HG03439 (cell line): ENCODE data around the gene MSI2.

ENCODE experiments used
- ATAC-seq: cut with Tn5 transposase; IDR thresholded peaks from one replicate; pipeline ENCODE4 v1.9.1; 2021; ENCODE audit warnings: mild to moderate bottlenecking, moderate library complexity; ENCODE audit not compliant: unreplicated experiment

MSI2 gene

DNA sequence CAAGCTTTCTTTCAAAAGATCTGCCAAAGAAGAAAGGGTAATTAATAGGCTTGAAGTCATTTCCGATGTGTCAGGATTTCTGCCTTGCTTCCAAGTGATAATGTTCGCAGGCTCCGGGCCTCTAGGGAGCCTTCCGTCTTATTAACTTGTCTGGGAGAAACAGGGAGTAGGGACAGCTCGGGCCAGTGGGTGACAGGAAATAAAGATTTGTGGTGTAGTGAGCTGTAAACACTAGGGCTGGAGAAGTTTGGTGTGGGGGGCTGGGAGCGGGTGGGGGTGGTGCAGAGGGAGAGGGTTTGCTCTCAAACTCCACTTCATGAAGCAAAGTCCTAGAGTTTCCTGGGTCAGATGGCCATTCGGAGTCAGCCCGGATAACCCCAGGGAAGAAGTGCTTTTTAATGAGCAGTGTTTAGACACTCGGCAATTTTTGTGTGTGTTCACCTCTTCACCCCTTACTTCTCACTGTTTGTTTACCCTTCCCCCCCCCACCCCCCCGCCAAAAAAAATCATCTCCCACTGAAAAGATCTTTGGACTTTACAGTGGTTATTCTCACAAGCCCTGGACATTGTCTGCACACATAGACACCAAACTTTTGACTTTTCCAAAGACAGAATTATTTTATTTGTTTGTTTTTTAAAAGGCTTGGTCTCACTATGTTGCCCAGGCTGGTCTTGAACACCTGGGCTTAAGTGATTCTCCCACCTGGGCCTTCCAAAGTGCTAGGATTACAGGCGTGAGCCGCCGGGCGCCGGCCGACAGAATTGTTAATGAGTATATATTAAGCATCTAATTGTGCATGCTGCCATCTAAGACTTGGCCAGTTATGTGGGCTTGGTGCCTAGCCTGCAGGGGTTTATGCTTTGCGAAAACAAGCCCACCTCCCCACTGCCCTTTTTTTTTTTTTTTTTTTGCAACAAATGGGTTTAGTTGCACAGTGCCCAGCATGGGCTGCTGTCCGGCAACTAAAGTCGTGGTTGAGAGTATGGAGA is 292.4 kb downstream of the MSI2 start:
- ATAC-seq: no peak

DNA sequence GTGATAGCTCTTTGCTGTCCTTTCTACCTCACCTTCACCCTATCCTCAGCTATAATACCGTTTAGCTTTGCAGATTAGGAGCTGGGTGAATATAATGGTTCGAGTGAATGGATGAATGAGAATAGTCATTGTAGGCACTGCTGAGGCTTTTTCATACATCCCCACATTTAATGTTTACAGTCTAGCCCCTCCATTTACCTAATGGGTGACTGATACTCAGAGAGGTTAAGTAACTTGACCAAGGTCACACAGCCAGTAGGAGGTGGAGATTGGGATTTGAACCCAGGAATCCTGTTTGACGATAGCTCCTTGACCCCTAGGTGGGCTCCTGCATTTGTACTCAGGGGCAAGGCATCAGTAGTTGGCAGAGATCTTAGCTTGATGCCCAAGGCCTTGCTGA is 293.1 kb downstream of the MSI2 start:
- ATAC-seq: no peak

DNA sequence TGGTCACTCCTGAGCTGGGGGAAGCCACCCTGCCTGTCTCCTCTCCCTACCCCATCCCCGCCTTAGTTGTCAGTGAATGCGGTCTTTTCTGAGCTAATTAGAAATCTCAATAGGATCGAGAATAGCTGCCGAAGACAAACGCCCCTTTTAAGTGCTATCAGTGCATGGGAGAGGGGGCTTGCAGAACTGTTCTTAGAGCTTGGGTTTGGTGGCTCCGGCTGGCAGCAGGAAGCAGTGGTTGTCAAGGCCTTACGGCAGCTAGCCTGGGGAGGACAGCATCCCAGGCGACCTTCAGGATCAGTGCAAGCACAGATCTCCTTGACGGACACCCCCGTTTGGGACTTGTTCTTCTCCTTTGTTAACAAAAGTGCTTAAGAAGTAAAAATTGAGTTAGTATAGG is 293.7 kb downstream of the MSI2 start:
- no peak for ATAC-seq

GRCh38 chr17:57550668-57551315 is 294.5 kb downstream of the MSI2 start:
- no peak for ATAC-seq

DNA sequence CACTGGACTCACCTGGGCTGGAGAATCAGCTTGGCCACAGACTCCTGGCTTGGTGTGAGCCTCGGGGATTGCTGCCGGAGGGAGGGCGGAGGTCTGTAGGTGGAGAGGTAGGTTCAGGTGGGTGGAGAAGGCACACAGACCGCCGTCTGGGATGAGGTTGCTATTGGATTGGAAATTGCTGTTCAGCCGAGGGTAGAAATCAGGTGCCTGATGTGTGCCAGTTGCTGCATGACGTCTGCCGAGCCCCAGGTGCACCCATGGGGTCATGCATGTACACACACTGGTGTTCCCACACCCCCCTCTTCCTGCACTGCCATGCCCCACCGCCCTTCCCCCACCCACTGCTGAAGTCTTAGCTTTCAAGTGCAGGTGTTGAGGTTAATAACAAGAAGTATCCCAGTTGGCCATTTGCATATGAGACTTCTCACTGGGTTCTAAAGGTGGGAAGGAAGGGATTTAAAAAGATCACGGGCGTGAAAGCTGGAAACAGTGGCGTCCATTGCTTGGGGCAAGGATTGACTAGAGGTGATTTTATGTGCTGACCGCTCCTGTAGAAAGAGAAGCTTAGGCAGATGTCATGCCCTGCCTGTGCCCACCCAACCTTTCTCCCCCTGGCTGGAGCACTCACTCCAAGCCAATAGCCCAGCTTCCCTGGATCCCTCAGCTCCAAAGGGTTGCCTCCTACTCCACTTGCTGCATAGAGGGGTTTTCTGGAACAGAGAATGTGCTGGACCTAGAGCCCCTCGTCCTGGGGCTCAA is 295.2 kb downstream of the MSI2 start:
- peak; percentile 54 for ATAC-seq

DNA sequence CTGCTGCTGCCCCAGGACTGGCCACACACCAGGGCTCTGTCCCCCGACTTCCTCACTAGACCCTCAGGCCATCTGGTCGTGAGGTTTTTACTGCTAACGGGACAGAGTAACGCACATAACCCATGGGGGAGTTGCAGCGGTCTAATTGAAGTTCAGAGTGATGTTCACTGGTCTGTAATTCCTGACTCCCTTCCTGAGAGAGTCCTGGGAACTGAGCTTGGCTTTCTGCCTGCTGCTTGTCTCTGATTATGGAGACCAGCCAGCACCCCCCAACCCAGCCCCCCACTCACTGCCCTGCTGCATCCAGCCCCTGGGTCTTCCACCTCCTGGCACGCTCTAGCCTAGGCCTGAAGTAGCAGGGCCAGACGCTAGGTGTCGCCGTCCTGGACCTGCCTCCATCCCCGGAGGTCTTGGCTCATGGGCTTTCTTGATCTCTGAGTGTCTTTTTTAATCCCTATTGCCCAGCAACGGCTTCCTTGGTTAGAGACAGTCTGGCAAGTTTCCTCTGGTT is 295.8 kb downstream of the MSI2 start:
- ATAC-seq: no peak

DNA sequence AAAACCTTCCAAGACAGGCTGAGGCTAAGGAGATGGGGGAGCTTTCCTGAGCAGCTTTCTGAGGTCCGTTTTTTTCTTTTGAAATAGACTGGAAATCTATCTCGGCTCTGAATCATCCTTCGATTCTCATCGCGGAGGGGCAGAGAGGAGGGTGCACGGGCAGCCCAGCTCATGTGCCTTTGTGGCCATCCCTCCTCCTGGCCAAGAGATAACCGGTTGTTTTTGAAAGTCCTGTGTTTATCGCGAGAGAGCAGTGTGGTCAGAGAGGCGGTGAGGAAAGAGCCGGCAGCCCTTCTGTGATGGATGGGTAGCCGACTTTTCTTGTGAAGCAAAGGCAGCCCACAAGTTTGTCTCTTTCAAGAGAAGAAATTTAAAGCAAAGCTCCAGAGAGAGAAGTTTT is 297.2 kb downstream of the MSI2 start:
- no peak for ATAC-seq

DNA sequence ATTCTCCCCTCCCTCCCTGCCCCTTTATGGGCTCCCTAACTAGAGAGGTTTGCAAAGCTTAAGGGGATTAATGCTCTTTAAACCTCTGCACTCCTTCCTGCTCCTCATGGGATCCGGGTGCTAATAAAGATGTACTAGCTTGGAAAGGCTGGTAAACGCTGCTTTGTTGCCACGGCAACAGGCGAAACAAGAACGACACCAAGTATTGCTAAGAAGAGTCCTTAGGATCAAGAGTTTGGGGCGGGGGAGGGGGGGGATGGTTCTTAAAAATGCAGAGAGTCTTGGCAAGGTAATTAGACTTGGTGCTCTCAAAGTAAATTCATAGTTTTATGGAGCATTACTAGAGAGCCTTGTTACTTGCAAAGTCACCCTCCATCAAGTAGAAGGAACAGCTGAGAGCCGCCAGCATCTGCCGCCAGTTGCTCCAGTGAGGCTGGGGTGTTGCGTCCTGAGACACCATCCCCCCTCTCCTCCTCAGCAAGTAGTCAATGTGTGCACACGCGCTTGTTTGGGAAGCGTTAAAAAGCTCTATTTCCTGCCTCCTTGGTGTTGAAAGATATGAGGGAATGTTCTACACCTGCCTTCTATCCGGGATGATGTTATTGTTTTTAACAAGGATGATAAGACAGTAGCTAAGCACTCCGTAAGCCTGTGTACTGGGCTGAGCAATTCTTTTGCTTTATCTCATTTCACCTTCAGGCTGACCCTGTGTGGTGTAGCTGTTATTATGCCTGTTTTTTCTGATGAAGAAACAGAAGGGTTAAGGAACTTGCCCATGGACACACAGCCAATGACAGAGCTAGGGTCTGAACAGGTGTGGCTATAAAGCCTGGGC is 297.9 kb downstream of the MSI2 start:
- ATAC-seq: no peak

DNA sequence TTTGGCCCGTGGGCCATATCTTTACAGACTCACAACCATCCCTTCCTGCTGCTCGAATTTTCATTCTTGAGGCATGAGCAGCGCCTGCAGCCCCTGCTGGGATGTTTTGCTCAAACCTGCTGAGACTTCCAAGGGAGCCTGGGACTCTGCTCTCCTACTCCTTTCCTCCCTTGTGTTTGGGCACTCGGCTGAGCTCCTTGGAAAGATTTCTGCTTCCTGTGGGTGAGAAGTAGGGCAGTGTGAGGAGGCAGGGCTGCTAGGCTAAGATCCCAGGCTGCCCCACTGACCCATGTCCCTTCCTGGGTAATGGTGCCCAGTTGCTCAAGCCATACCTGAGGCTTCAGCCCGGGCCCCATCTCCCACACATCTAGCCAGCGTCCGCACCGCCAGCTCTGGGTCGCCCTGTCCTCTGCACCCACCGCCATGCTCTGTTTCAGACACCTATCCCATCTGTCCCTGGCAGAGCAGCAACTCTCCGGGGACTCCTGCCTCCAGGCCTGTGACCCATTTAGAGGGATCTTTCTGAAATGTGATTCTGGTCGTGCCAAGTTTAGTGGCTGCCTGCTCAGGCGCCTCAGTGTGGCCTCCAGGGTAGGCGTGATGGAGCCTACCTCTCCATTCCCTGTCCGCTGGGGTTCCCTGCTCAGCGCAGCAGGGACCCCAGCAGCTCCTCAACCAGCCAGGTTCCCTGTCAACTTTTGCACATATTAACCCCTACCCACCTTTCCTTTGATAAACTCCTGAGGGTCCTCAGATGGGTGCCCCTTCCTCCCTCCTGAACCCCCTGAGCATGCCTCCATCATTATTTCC is 298.7 kb downstream of the MSI2 start:
- no peak for ATAC-seq

GRCh38 chr17:57555636-57556175 is 299.4 kb downstream of the MSI2 start:
- ATAC-seq: no peak

DNA sequence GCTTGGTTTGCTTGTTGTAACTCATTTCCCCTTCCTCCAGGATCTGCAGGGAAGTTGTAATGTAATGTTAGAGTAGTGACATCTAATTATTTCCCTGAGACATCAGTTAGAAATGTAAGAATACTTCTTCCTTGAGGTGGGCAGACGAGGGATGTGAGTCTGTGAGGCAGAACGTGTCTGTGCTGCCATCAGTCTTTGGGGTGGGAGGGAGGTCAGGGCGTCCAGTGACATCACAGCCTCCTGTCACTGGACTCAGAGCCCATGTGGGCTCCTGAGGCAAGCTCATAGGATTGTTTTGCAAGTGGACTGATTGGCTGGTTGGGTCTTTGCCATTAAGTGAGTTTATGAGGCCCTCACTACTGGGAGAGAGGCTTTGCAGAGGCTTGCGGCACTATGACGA is 300.0 kb downstream of the MSI2 start:
- ATAC-seq: no peak

GRCh38 chr17:57556977-57557376 is 300.7 kb downstream of the MSI2 start:
- no peak for ATAC-seq

DNA sequence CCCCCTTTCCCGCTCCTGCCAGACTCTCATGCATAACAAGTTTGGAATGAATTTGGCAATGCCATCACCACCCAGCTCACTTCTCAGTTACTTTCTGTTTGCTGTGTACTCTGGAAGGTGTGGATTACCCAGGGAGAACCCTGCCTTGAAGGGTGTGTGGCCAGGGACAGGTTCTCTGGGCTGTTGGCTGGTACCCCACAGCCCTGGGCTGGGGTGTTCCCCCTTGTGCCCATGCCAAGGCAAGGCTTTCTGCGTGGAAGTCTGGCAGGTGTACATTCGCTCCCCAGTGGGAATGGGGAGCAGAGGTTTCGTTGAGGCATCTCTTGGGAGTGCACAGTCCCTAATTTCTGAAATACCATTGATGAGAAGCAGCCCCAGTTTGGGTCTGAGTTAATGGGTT is 301.1 kb downstream of the MSI2 start:
- ATAC-seq: no peak

DNA sequence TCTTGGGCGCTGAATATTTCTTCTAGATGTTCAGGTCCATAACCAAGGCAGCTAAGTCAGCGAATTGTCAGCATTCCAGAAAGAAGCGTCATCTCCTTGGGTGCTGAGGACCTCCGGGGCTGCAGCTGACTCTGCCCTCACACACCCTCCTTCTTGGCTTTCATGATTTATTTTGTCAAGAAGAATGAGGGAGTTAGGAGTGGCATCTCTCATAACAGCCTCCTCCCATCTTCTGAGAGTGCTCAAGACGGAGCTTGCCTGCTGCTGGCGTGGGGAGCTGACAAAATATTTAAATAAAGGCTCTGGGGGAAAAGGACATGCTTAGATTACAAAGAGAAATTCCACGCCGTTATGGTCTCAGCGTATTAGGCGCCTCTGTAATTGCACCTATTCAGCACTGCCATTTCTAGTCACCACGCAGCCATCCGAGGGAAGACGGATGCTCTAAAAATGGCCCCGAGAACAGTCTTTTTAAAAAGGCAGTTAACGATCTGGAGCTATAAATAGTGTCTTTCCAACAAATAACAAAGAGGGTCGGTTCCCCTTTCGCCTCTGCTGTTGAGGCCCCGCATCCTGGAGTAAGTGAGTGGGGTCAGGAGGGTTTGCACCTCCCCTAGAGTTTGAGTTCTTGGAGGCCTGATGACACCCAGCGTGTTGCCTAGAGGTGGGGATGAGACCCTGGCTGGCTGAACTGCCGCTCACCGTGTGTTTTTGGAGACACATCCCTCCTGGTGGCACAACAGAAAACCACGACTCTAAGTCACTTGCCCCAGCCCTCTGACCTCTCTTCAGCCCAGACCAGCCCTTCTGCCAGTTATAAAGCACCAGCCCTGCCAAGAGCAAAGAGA is 301.7 kb downstream of the MSI2 start:
- no peak for ATAC-seq

GRCh38 chr17:57559226-57559625 is 302.9 kb downstream of the MSI2 start:
- no peak for ATAC-seq

GRCh38 chr17:57559634-57560318 is 303.5 kb downstream of the MSI2 start:
- no peak for ATAC-seq

- no peak for ATAC-seq
Observed at GRCh38 chr17:57560319-57560705, 304.0 kb downstream of the MSI2 start.
